NCI-H128 (cell line): ENCODE measurements around the gene C2orf66.

ENCODE experiments used
- DNase-seq: peaks from one replicate; lab custom pipeline; 2025; ENCODE audit not compliant: unreplicated experiment; lab: John Stamatoyannopoulos, UW

The C2orf66 gene

GRCh38 chr2:196809260-196809659 lies at the start of gene C2orf66:
C2orf66 (minus strand) TSS chr2:196809355; CDS start chr2:196809336, 19 bp downstream.
- DNase-seq, result no peak

GRCh38 chr2:196854629-196855028 lies 45.5 kb upstream of the C2orf66 start:
- DNase-seq, result no peak

- DNase-seq, result no peak
These were observed 44.3 kb upstream of the C2orf66 start for GRCh38 chr2:196853301-196854087.

GRCh38 chr2:196851088-196851487 lies 41.9 kb upstream of the C2orf66 start:
- DNase-seq, result no peak

GRCh38 chr2:196849895-196850294 lies 40.7 kb upstream of the C2orf66 start:
- no peak for DNase-seq

GRCh38 chr2:196846295-196846694 lies 37.1 kb upstream of the C2orf66 start:
- no peak for DNase-seq

- no peak for DNase-seq
These were observed 36.2 kb upstream of the C2orf66 start for GRCh38 chr2:196845371-196845770.

GRCh38 chr2:196840171-196840570 lies 31.0 kb upstream of the C2orf66 start:
- DNase-seq, result no peak

GRCh38 chr2:196839574-196839973 lies 30.4 kb upstream of the C2orf66 start:
- no peak for DNase-seq

GRCh38 chr2:196836440-196836839 lies 27.3 kb upstream of the C2orf66 start:
- no peak for DNase-seq

- no peak for DNase-seq
These were observed 21.5 kb upstream of the C2orf66 start for GRCh38 chr2:196830701-196831100.

GRCh38 chr2:196827356-196827755 lies 18.2 kb upstream of the C2orf66 start:
- no peak for DNase-seq

GRCh38 chr2:196823750-196824522 lies 14.8 kb upstream of the C2orf66 start:
- DNase-seq, result no peak

GRCh38 chr2:196821195-196821594 lies 12.0 kb upstream of the C2orf66 start:
- no peak for DNase-seq

GRCh38 chr2:196808083-196808665 lies 981 bp downstream of the C2orf66 start:
- DNase-seq, result no peak

GRCh38 chr2:196804381-196804780 lies 4.8 kb downstream of the C2orf66 start:
- no peak for DNase-seq

GRCh38 chr2:196802401-196802800 lies 6.8 kb downstream of the C2orf66 start:
- DNase-seq, result no peak

- no peak for DNase-seq
These were observed 7.4 kb downstream of the C2orf66 start for GRCh38 chr2:196801674-196802261.

- no peak for DNase-seq
These were observed 10.2 kb downstream of the C2orf66 start for GRCh38 chr2:196798980-196799379.

GRCh38 chr2:196792865-196793264 lies 16.3 kb downstream of the C2orf66 start:
- DNase-seq, result no peak

GRCh38 chr2:196783431-196784094 lies 25.6 kb downstream of the C2orf66 start:
- no peak for DNase-seq
